Neural cell (in vitro differentiated cells): ENCODE data around the gene PCDH1. TPM values are rescaled to one million over a fixed set of nuclear protein-coding genes. Genes with fewer than 3 reads are reported as not detected.

ENCODE experiments used
- H2AFZ ChIP-seq: fragments of 200-600, 300-800 bp; sonication (generic), shearing (Covaris generic); 2 replicates; pipeline ENCODE4 v1.6.0; 2014; ENCODE audit warnings: low read depth, mild to moderate bottlenecking, antibody characterized with exemption, low read length, moderate library complexity
- H3F3A ChIP-seq: fragments of 200-600 bp; shearing (Covaris generic); 2 replicates; pipeline ENCODE4 v1.6.1; 2016; ENCODE audit warnings: mild to moderate bottlenecking, moderate library complexity, mixed read lengths, antibody characterized with exemption, low read length; ENCODE audit not compliant: insufficient read depth, poor library complexity, severe bottlenecking
- H3K27ac ChIP-seq: fragments of 200-600, 300-800 bp; sonication (generic), shearing (Covaris generic); 2 replicates; pipeline ENCODE4 v1.5.1; 2014; ENCODE audit warnings: mild to moderate bottlenecking, low read length, moderate library complexity
- H3K27me3 ChIP-seq: fragments of 300-800, 200-600 bp; sonication (generic), shearing (Covaris generic); 2 replicates; pipeline ENCODE4 v1.6.0; 2014; ENCODE audit warnings: mild to moderate bottlenecking, low read depth, low read length, moderate library complexity; ENCODE audit not compliant: insufficient read depth
- H3K36me3 ChIP-seq: fragments of 300-800, 200-600 bp; sonication (generic), shearing (Covaris generic); 2 replicates; pipeline ENCODE4 v1.5.1; 2014; ENCODE audit warnings: mild to moderate bottlenecking, antibody characterized with exemption, low read length, moderate library complexity; ENCODE audit not compliant: insufficient read depth
- H3K4me2 ChIP-seq: fragments of 300-800, 200-600 bp; sonication (generic), shearing (Covaris generic); 2 replicates; pipeline ENCODE4 v1.6.0; 2014; ENCODE audit warnings: mild to moderate bottlenecking, low read length
- H3K4me3 ChIP-seq: fragments of 300-800, 200-600 bp; sonication (generic), shearing (Covaris generic); 2 replicates; pipeline ENCODE4 v1.5.1; 2014; ENCODE audit warnings: mild to moderate bottlenecking, low read length, moderate library complexity
- H3K79me2 ChIP-seq: fragments of 200-600 bp; shearing (Covaris generic); replicated peaks from 2 replicates; pipeline ENCODE4 v1.6.0; 2014; ENCODE audit warnings: mild to moderate bottlenecking, low read length, moderate library complexity; ENCODE audit not compliant: insufficient read depth
- H3K9ac ChIP-seq: fragments of 300-800, 200-600 bp; sonication (generic), shearing (Covaris generic); 2 replicates; pipeline ENCODE4 v1.6.1; 2016; ENCODE audit warnings: mild to moderate bottlenecking, low read length, mixed read lengths
- H3K9me2 ChIP-seq: fragments of 200-600 bp; shearing (Covaris generic); 2 replicates; pipeline ENCODE4 v1.6.1; 2016; ENCODE audit warnings: mild to moderate bottlenecking, low read length, mixed read lengths; ENCODE audit not compliant: insufficient read depth
- H3K9me3 ChIP-seq: fragments of 200-600, 300-800 bp; sonication (generic), shearing (Covaris generic); 2 replicates; pipeline ENCODE4 v1.6.1; 2016; ENCODE audit warnings: mild to moderate bottlenecking, mixed run types, low read length, moderate library complexity, mixed read lengths
- H4K20me1 ChIP-seq: fragments of 200-600 bp; shearing (Covaris generic); 2 replicates; pipeline ENCODE4 v1.6.1; 2016; ENCODE audit warnings: mild to moderate bottlenecking, mixed run types; ENCODE audit not compliant: insufficient read depth
- CTCF ChIP-seq: fragments of 450-650 bp; IDR thresholded peaks from 2 replicates; pipeline ENCODE4 v1.5.1; 2014; ENCODE audit warnings: antibody characterized with exemption, mild to moderate bottlenecking, moderate library complexity; ENCODE audit not compliant: poor library complexity, severe bottlenecking
- EP300 ChIP-seq: fragments of 450-650 bp; conservative IDR thresholded peaks from 2 replicates; pipeline ENCODE4 v1.6.1; 2014; ENCODE audit warnings: antibody characterized with exemption, mild to moderate bottlenecking, moderate library complexity; ENCODE audit not compliant: poor library complexity, severe bottlenecking
- EZH2 ChIP-seq: fragments of 200-600, 300-800 bp; shearing (Covaris generic), sonication (generic); IDR thresholded peaks from 2 replicates; pipeline ENCODE4 v1.6.1; 2014; ENCODE audit warnings: antibody characterized with exemption, low read length, borderline replicate concordance, mild to moderate bottlenecking; ENCODE audit not compliant: insufficient read depth, poor library complexity, severe bottlenecking
- MXI1 ChIP-seq: fragments of 450-650 bp; conservative IDR thresholded peaks from 2 replicates; pipeline ENCODE4 v1.6.1; 2014; ENCODE audit warnings: antibody characterized with exemption, mild to moderate bottlenecking; ENCODE audit not compliant: poor library complexity, severe bottlenecking
- POLR2AphosphoS5 ChIP-seq: IDR thresholded peaks from 2 replicates; pipeline ENCODE4 v1.6.1; 2012
- RAD21 ChIP-seq: fragments of 450-650 bp; conservative IDR thresholded peaks from 2 replicates; pipeline ENCODE4 v1.6.1; 2014; ENCODE audit warnings: antibody characterized with exemption, mild to moderate bottlenecking, moderate library complexity
- SMC3 ChIP-seq: fragments of 450-650 bp; conservative IDR thresholded peaks from 2 replicates; pipeline ENCODE4 v1.6.1; 2014; ENCODE audit warnings: antibody characterized with exemption, mild to moderate bottlenecking, moderate library complexity; ENCODE audit not compliant: poor library complexity
- TAF1 ChIP-seq: IDR thresholded peaks from 2 replicates; pipeline ENCODE4 v1.6.1; 2012; ENCODE audit warnings: low read depth
- polyA plus RNA-seq: library from polyadenylated mRNA; depleted of rRNA; stranded (reverse); fragments of >200 nt; gene quantifications from 2 replicates; pipeline ENCODE4 v1.2.3, GENCODE V29; 2014
- TF ChIP-seq, protein P1 (sequence below): IDR thresholded peaks from 2 replicates; pipeline ENCODE4 v1.6.1; 2012; ENCODE audit warnings: borderline replicate concordance

Gene PCDH1
- polyA plus RNA-seq, 1 donor from 2014 or later = 13.9 TPM

GRCh38 chr5:141845371-141845851 is 32.8 kb downstream of the PCDH1 start (continued):
- no peak for TF ChIP-seq SMC3

GRCh38 chr5:141844414-141845097 is 33.7 kb downstream of the PCDH1 start:
- Histone ChIP-seq H2AFZ (no peak overlapping the region), H3K36me3 (no peaks in the 10 kb centered on the region), H3K79me2 (peaks cover 21% of the 10 kb centered on the region), H3K4me3 (peak overlapping the region; percentile 62), H3K4me2 (peak overlapping the region; percentile 59), H4K20me1 (no peaks in the 10 kb centered on the region), H3K27me3 (no peaks in the 10 kb centered on the region), H3K27ac (peak overlapping the region; percentile 98), H3F3A (no peaks in the 10 kb centered on the region), H3K9me2 (no peaks in the 10 kb centered on the region), H3K9ac (peak overlapping the region; percentile 77), H3K9me3 (no peaks in the 10 kb centered on the region)
- peak; percentile 2 for TF ChIP-seq POLR2AphosphoS5
- TF ChIP-seq TAF1 = no peak
- TF ChIP-seq, protein P1, sequence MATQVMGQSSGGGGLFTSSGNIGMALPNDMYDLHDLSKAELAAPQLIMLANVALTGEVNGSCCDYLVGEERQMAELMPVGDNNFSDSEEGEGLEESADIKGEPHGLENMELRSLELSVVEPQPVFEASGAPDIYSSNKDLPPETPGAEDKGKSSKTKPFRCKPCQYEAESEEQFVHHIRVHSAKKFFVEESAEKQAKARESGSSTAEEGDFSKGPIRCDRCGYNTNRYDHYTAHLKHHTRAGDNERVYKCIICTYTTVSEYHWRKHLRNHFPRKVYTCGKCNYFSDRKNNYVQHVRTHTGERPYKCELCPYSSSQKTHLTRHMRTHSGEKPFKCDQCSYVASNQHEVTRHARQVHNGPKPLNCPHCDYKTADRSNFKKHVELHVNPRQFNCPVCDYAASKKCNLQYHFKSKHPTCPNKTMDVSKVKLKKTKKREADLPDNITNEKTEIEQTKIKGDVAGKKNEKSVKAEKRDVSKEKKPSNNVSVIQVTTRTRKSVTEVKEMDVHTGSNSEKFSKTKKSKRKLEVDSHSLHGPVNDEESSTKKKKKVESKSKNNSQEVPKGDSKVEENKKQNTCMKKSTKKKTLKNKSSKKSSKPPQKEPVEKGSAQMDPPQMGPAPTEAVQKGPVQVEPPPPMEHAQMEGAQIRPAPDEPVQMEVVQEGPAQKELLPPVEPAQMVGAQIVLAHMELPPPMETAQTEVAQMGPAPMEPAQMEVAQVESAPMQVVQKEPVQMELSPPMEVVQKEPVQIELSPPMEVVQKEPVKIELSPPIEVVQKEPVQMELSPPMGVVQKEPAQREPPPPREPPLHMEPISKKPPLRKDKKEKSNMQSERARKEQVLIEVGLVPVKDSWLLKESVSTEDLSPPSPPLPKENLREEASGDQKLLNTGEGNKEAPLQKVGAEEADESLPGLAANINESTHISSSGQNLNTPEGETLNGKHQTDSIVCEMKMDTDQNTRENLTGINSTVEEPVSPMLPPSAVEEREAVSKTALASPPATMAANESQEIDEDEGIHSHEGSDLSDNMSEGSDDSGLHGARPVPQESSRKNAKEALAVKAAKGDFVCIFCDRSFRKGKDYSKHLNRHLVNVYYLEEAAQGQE = no peak

DNA sequence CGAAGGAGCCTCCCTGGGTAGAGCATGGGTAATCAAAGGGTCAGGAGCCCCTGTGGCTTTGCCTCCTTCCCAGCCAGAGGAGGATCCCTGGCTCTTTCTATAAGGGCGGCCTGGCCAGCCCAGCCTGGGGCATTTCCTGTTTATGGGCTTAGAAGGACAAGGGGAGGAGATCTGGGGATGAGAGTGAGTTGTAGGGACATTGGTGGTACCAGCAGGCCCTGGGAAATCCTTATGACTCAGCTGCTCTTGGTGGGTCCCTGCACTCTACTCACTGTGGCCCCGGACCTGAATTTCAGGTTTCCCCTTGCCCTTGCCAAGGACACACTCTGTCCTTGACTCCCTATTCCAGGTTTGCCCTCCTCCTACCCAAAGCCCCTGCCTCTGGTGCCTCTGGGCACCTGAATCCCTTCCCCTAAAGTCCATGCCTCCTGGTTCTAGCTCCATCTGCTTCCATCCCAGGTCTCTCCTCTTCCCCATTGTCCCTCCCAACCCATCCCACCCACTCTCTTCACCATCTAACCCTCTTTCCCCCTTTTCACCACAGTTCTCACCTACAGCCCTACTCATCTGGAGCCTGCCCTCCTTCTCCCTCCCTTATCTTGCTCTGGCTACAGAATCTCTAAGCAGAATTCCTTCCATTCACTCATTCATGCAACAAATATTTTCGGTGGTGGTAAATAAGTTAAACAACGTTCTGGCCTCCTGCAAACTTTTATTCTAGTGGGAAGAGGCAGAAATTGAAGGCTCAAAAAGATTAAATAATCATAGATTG is 34.9 kb downstream of the PCDH1 start:
- Histone ChIP-seq H2AFZ (no peak overlapping the region), H3K9me3 (no peaks in the 10 kb centered on the region), H3K4me2 (no peak overlapping the region), H4K20me1 (no peaks in the 10 kb centered on the region), H3K36me3 (no peaks in the 10 kb centered on the region), H3F3A (no peaks in the 10 kb centered on the region), H3K79me2 (peaks cover 15% of the 10 kb centered on the region), H3K27me3 (no peaks in the 10 kb centered on the region), H3K9me2 (no peaks in the 10 kb centered on the region), H3K9ac (no peak overlapping the region), H3K4me3 (peak overlapping the region; percentile 10), H3K27ac (no peak overlapping the region)
- TF ChIP-seq EP300 (no peak), SMC3 (no peak), POLR2AphosphoS5 (no peak), EZH2 (no peak), RAD21 (no peak), MXI1 (no peak), CTCF (no peak), TAF1 (no peak)
- TF ChIP-seq, protein P1 = no peak
